ENCODE measurements around the gene GPX8.

- no peak for TF ChIP-seq REST (IDR thresholded peaks at IDR 0.05; ENCODE audit: insufficient read depth in 1 of 2, low read depth in 2 of 2, low read length in 1 of 2)
- no peak for TF ChIP-seq CTCF (IDR thresholded peaks at IDR 0.05)
- TF ChIP-seq POLR2AphosphoS5 (IDR thresholded peaks at IDR 0.05; ENCODE audit: low read depth, low read length): no peak
Measured at GRCh38 chr5:55136521-55136920, 23.4 kb upstream of the GPX8 start.
